Rectal smooth muscle tissue (tissue), 1 donor: ENCODE results near the gene COMMD4.
A peak's percentile ranks its signal among the peaks of the same experiment; 100 is the strongest.
"Not testable (repeated sequence)": the region's sequence is repeated elsewhere in the genome, so short reads cannot be mapped to it uniquely, and the experiment has no call there.

ENCODE experiments used
- H3K27ac ChIP-seq: one replicate; pipeline ENCODE4 v1.7.0; 2013; ENCODE audit warnings: low read depth, low read length, inconsistent platforms
- H3K27me3 ChIP-seq: one replicate; pipeline ENCODE4 v1.7.0; 2013; ENCODE audit warnings: low read length; ENCODE audit not compliant: control insufficient read depth, insufficient read depth
- H3K36me3 ChIP-seq: one replicate; pipeline ENCODE4 v1.7.0; 2013; ENCODE audit warnings: low read length; ENCODE audit not compliant: control insufficient read depth, insufficient read depth
- H3K4me1 ChIP-seq: one replicate; pipeline ENCODE4 v1.7.0; 2013; ENCODE audit warnings: low read length; ENCODE audit not compliant: control insufficient read depth, insufficient read depth
- H3K4me3 ChIP-seq: one replicate; pipeline ENCODE4 v1.7.0; 2013; ENCODE audit warnings: low read length
- H3K9ac ChIP-seq: one replicate; pipeline ENCODE4 v1.7.0; 2013; ENCODE audit warnings: low read length

The COMMD4 gene

DNA sequence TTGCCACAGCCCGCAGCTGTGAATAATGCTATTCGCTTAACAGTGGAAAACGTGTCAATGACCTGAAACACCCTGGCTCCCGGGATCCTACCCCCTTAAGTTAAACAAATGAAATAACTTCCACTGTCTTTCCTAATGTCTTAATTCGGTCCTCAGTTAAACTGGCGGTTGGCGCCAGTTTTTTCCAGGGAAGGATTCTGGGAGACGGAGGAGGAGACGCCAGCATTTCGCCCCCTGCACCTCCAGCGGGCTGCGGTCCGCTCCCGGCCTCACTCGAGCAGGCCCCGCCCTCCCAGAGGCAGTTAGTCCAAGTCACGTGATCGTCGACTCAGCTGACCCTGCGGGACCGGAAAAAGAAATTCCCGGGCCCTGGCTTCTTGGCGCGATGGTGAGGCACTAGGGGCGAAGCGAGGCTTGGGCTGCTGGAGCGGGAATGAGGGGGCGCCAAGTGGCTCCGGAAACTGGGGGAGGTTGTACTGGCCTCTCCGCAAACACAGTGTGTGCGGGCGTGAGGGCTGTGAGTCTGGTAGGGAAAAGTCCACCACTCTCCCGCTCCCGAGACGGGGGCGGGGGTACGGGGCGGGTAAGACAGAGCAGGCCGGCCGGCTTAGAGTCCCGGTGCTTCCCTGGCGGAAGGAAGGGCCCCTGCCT, at the start of gene COMMD4:
COMMD4 (plus strand) TSS at position 359 of the 651 bp plus-strand sequence; CDS start at position 386, 27 bp downstream.
- Histone ChIP-seq H3K9ac (peak within 1 kb of the TSS; percentile 43), H3K27me3 (no peaks in the 10 kb centered on the region), H3K4me1 (peaks cover 8% of the 10 kb centered on the region), H3K27ac (peak within 1 kb of the TSS; percentile 51), H3K36me3 (peaks cover 4% of the 10 kb centered on the region), H3K4me3 (peak within 1 kb of the TSS; percentile 84)

DNA sequence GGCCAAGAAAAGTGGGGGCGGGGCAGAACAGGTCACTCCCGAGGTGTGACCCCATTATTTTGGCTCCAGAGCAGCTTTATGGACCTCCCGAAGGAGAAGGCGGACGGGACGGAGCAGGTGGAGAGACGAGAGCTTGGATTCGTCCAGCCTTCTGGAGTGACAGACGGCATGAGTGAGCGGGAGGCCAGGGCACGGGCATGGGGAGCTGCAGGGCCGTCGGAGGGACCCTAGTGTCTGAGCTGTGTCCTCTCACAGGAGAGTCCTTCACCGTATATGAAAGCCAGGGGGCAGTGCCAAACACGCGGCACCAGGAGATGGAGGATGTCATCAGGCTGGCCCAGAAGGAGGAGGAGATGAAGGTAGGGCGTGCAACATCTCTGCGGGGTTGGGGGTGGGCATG, 42.2 kb upstream of the COMMD4 start:
- not testable (repeated sequence) for H3K27me3 ChIP-seq, H3K9ac ChIP-seq, H3K4me1 ChIP-seq, H3K27ac ChIP-seq, H3K4me3 ChIP-seq, H3K36me3 ChIP-seq

DNA sequence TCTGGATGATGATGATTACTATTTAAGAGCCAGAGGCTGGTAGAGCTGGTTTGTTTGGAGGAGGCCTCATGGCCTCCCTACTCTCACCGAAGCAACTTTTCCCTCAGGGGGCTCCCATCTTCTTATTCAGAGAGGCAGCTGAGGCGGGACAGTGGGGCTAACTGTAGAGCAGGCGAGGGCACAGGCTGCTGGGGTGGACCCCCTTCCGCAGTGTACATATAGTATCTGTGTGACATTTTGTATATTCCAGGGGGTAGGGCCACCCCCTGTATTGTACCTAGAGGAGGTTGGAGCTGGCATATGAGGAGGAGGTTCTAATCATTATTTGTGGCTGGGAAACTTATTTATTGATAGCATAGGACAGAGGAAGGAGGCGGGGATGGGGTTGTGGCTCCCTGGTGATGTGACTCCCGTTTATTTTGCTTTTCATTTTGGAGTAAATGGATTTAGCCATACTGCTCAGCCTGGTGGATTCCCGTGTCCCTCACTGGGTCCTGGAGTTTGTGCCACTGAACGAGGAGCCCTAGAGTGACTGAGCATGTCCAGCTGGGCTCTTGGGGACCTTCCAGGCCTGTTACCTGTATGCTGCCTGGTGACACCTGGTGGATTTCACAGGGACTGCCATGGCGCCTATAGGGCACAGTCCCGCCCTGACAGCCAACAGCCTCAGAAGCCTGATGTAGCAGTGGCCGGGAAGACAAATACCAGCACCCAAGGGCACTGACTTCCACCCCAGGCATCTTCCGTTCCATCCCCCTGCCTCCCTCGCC, 37.1 kb upstream of the COMMD4 start:
- not testable (repeated sequence) for H3K9ac ChIP-seq, H3K27ac ChIP-seq, H3K27me3 ChIP-seq, H3K4me1 ChIP-seq, H3K4me3 ChIP-seq, H3K36me3 ChIP-seq

DNA sequence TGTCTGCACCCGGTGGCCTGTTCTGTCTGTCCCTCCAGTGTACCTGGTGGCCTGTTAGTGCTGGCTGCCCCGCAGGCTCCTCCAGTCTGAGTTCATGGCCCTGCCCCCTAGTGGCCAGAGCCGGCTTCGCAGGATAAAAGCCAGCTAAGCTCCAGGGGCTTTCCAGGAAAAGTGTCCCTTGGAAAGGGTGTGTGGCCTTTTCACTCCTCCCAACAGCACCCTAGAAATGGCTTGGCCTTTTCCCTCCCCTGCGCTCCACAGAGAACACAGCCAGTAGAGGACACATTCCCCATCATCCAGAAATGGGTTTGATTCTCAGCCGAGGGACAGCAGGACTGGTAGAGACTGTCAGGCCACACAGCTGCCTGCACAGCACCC, 36.6 kb upstream of the COMMD4 start:
- not testable (repeated sequence) for H3K9ac ChIP-seq, H3K4me1 ChIP-seq, H3K36me3 ChIP-seq, H3K27me3 ChIP-seq, H3K27ac ChIP-seq, H3K4me3 ChIP-seq

DNA sequence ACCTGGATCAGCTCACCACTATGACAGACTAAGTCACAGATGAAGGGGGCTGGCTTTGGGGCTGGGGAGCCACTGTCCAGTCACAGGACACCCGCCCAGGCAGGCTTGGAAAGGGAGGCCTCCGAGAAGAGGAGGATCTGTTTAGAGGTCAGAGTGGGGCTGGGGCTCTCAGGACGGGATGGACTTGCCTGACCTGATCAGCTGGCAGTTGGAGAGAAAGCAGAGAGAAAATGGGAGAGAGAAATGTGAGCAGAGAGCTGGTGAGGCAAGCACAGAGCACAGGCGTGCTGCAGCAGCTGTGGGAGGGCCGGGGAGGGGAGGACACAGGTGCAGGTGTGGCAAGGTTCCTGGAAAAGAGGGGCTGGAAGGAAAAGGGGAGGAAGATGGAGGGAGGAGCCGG, 35.8 kb upstream of the COMMD4 start:
- not testable (repeated sequence) for H3K36me3 ChIP-seq, H3K27ac ChIP-seq, H3K9ac ChIP-seq, H3K4me1 ChIP-seq, H3K27me3 ChIP-seq, H3K4me3 ChIP-seq

DNA sequence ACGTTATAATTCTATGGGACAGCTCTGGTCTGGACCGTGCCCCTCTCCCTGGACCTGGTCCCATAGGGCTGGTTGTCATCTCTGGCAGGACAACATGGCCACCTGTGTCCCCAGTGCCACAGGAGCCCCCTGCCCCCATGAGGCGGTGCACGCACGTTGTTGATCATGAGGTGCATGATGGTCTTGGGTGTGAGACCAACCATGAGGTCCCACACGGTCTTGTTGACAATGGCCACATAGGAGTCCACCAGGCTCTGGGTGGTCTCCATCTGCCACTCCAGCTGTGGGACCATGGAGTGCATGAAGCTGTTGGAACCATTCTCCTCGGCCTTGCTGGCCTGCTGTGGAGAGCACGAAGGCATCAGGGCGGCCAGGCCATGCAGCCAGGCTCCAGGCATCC, 33.5 kb upstream of the COMMD4 start:
- Histone ChIP-seq H3K36me3 (no peaks in the 10 kb centered on the region), H3K4me1 (no peaks in the 10 kb centered on the region), H3K4me3 (no peak overlapping the region), H3K27ac (no peak overlapping the region), H3K27me3 (no peaks in the 10 kb centered on the region), H3K9ac (no peak overlapping the region)

DNA sequence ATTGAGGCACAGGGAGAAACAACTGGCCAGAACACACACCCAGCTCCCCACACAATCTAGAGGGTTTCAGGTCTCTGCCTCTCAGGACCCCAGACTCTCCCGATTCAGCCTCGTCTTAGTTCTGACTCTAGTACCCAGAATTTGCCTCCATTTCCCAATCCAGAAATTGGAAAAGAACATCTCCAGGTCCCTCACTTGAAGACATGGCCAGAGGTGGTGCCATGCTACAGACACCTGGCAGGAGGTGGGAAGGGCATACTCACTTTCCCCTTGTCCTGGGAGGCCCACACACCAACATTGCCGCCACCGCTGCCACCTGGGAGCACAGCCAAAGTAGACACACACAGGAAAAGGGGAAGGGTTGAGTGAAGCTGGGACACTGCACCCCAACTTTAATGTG, 33.1 kb upstream of the COMMD4 start:
- not testable (repeated sequence) for H3K36me3 ChIP-seq, H3K9ac ChIP-seq, H3K27ac ChIP-seq, H3K4me1 ChIP-seq, H3K27me3 ChIP-seq, H3K4me3 ChIP-seq

DNA sequence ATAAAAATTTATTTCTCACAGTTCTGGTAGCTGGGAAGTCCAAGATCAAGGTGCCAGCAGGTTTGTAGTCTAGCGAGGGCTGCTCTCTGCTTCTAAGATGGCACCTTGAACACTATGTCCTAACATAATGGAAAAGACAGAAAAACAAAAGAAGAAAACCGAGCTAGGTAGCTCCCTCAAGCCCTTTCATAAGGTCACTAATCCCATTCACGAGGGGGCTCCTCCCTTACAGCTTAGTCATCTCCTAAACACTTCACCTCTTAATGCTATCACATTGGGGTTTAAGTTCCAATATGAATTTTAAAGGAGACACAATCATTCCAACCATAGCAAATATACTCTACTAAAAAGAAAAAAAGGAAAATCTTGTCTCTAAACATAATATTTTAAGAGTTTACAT, 29.7 kb upstream of the COMMD4 start:
- H3K27me3 ChIP-seq: no peaks in the 10 kb centered on the region
- no peak overlapping the region for H3K9ac ChIP-seq
- no peak overlapping the region for H3K4me3 ChIP-seq
- no peaks in the 10 kb centered on the region for H3K36me3 ChIP-seq
- no peaks in the 10 kb centered on the region for H3K4me1 ChIP-seq
- no peak overlapping the region for H3K27ac ChIP-seq

DNA sequence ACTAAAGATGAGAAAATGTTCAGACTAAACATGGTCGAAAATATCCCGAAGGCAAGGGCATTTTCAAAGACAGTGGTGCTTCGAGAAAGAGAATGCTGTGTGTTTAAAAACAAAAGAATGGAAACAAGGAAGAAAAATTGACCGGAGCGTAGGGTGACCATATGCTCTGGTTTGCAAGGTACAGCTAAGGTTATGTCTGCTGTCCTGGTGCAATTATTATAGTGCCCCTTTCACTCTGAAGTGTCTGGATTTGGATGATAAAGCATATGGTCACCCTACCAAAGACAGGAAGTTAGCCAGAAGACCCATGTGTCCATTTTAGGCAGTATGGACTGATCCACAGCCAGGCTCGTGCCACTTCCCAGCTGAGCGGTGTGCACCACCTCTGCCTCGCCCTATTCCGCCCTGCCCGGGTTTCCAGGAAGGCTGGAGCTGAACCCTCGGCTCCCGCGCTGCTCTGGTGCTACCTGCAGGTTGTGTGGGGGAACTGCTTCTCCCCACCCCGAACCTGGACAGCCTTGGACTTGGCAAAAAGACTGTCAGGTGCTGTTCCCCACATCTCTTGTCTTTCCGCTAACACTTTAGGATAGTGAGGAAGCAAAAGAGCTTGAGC, 28.0 kb upstream of the COMMD4 start:
- Histone ChIP-seq H3K27ac (no peak overlapping the region), H3K9ac (no peak overlapping the region), H3K4me1 (no peaks in the 10 kb centered on the region), H3K4me3 (no peak overlapping the region), H3K36me3 (no peaks in the 10 kb centered on the region), H3K27me3 (no peaks in the 10 kb centered on the region)

DNA sequence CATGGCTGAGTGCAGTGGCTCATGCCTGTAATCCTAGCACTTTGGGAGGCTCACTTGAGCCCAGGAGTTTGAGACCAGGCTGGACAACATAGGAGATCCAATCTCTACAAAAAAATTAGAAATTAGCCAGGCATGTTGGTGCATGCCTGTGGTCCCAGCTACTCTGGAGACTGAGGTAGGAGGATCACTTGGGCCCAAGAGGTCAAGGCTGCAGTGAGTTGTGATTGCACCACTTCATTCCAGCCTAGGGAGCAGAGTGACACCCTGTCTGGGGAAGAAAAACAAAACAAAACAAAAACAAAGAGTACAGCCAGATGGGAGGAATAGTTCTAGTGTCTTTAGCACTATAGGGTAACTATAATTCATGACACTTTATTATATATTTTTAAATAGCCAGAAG, 26.2 kb upstream of the COMMD4 start:
- Histone ChIP-seq H3K27me3 (no peaks in the 10 kb centered on the region), H3K4me3 (no peak overlapping the region), H3K9ac (no peak overlapping the region), H3K27ac (no peak overlapping the region), H3K4me1 (no peaks in the 10 kb centered on the region), H3K36me3 (no peaks in the 10 kb centered on the region)

DNA sequence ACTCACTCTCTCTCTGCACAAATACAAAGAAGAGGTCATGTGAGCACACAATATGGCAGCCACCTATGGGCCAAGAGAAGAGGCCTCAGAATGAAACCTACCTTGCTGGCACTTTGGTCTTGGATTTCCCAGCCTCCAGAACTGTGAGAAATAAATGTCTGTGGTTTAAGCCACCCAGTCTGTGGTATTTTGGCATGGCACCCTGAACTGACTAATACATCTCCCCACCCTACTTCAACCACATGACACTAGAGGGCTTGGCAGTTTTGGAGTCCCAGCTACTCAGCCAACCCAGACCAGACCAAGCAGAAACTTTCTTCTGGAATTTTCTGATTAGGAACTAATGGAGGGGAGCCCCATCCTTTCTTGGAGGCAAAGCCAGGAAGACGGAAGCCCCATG, 23.3 kb upstream of the COMMD4 start:
- not testable (repeated sequence) for H3K36me3 ChIP-seq, H3K27me3 ChIP-seq, H3K4me3 ChIP-seq, H3K4me1 ChIP-seq, H3K9ac ChIP-seq, H3K27ac ChIP-seq

DNA sequence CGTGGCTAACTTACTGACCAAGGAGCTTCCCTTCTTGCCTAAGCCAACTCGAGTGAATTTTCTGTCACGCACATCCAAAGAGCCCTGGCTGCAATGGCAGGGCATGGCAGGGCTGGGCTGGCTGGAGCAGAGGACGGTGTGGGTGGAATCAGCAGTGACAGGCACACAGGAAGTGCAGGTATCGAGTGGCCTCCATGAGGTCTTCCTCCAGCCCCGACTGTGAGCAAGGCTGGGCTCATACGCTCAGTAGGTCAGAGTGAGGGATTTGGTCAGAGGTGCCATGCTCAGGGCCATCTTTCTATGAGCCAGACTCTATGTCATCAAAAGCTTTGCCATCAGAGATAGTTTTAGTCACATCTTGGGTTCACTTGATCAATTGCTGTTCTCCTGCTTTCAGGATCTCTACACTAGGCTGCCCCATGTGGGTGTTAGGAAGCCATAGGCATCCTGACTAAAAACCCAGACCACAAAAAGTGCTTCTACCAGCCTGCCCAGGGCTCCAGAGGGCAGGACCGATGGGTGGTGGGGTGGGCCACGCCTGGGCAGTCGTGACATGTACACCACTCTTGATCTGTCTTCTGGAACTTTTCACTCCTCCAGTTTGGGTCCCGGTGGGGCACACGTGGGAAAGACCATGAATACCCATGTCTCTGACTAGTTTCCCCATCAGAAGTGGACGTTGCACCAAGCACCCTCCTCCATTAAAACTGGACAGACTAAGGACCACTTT, 22.6 kb upstream of the COMMD4 start:
- H3K4me3 ChIP-seq: no peak overlapping the region
- H3K4me1 ChIP-seq: no peaks in the 10 kb centered on the region
- H3K9ac ChIP-seq: no peak overlapping the region
- no peaks in the 10 kb centered on the region for H3K36me3 ChIP-seq
- H3K27ac ChIP-seq: no peak overlapping the region
- no peaks in the 10 kb centered on the region for H3K27me3 ChIP-seq
